Stimulated activated CD4-positive, alpha-beta T cell treated with anti-CD3 and anti-CD28 coated beads, Interleukin-2, amount 100 ng/mL, for 48 hours (primary cell): ENCODE data around the gene INSL3.

Source experiments
- DNase-seq, 2 donors: peaks; one replicate each; pipeline ENCODE4 v3.0.0-alpha.2; 2020

INSL3 gene

GRCh38 chr19:17843908-17844490, 22.7 kb upstream of the INSL3 start:
- DNase-seq = no peak

GRCh38 chr19:17843292-17843827, 22.0 kb upstream of the INSL3 start:
- no peak for DNase-seq

- no peak for DNase-seq
Observed at GRCh38 chr19:17842663-17843291, 21.5 kb upstream of the INSL3 start.

- DNase-seq = peak; percentile 75 to 80
Observed at GRCh38 chr19:17841810-17842662, 20.7 kb upstream of the INSL3 start.

- no peak for DNase-seq
Observed at GRCh38 chr19:17841371-17841809, 20.1 kb upstream of the INSL3 start.

- DNase-seq = no peak
Observed at GRCh38 chr19:17840019-17840418, 18.7 kb upstream of the INSL3 start.

GRCh38 chr19:17837972-17838371, 16.7 kb upstream of the INSL3 start:
- no peak for DNase-seq

- DNase-seq = no peak
Observed at GRCh38 chr19:17836530-17836929, 15.2 kb upstream of the INSL3 start.

- no peak for DNase-seq
Observed at GRCh38 chr19:17835182-17836006, 14.1 kb upstream of the INSL3 start.

GRCh38 chr19:17834350-17835181, 13.2 kb upstream of the INSL3 start:
- no peak for DNase-seq

- no peak for DNase-seq
Observed at GRCh38 chr19:17832443-17833208, 11.3 kb upstream of the INSL3 start.

- no peak for DNase-seq
Observed at GRCh38 chr19:17831419-17831888, 10.1 kb upstream of the INSL3 start.

- DNase-seq = peak; percentile 54 to 67
Observed at GRCh38 chr19:17830567-17831418, 9.5 kb upstream of the INSL3 start.

GRCh38 chr19:17829855-17830566, 8.7 kb upstream of the INSL3 start:
- DNase-seq = no peak

- DNase-seq = no peak
Observed at GRCh38 chr19:17826508-17827056, 5.3 kb upstream of the INSL3 start.

- no peak for DNase-seq
Observed at GRCh38 chr19:17824339-17824738, 3.0 kb upstream of the INSL3 start.

GRCh38 chr19:17817668-17818363, 3.5 kb downstream of the INSL3 start:
- DNase-seq = no peak

GRCh38 chr19:17812099-17812498, 9.2 kb downstream of the INSL3 start:
- no peak for DNase-seq
